Fibroblast of pulmonary artery (primary cell): ENCODE data around the gene TCTA.

Source experiments
- DNase-seq: peaks from one replicate; pipeline ENCODE4 v3.0.0-alpha.2; 2010; ENCODE audit warnings: low read depth
- H3K4me3 ChIP-seq: replicated peaks from 2 replicates; pipeline ENCODE4 v1.5.1; 2011; ENCODE audit warnings: low read depth, mild to moderate bottlenecking, control low read depth, low read length, moderate library complexity
- CTCF ChIP-seq: IDR thresholded peaks from 2 replicates; pipeline ENCODE4 v1.5.1; 2011; ENCODE audit warnings: mild to moderate bottlenecking, control low read depth, low read length, inconsistent platforms; ENCODE audit errors: missing control alignments

TCTA gene

GRCh38 chr3:49411968-49412631 lies at the start of gene TCTA, which contains the start of gene RHOA:
TSS of gene TCTA (plus strand) at chr3:49412423. CDS start at chr3:49412427, 4 bp downstream.
TSS of gene RHOA (minus strand) at chr3:49411976. CDS start at chr3:49375589, 36,387 bp downstream.
- no peak for TF ChIP-seq CTCF
- peak; percentile 100 for DNase-seq
- H3K4me3 ChIP-seq: peak within 1 kb of the TSS; percentile 91

GRCh38 chr3:49362561-49362960 lies 49.7 kb upstream of the TCTA start:
- DNase-seq: no peak
- no peak overlapping the region for H3K4me3 ChIP-seq
- no peak for TF ChIP-seq CTCF

DNA sequence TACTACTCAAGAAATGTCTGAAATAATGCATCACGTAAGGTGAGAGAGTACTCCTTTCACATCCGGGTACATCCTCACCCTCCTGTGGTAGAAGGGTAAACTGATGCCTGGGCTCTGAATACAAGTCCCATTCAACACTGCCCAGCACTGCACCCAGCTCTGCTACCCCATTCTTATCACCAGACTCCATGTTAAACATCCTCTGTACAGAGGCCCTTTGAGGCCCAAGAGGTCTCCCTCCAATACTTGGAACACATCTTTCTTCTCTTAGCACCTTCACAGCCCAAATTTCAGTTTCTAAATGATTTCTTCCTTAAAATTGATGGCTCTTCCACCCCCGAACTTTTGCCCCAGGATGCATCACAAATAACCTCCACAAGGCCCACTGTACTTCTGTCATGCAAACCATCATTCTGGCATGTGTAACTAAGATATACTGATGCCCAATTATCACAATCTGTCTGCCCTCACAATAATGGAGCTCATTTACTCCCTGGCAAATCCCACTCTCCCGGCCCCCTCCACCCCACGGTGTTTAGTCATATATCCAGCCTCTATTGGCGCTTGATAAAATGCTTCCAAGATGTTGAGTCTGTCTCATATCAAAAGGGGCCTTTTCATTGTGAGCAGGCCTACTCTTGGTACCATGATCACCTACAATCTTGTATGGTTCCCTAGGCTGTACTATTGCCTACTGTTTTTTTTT lies 41.5 kb upstream of the TCTA start:
- H3K4me3 ChIP-seq: no peak overlapping the region
- no peak for DNase-seq
- TF ChIP-seq CTCF: no peak

- no peak for DNase-seq
- H3K4me3 ChIP-seq: no peak overlapping the region
- no peak for TF ChIP-seq CTCF
These were observed 40.3 kb upstream of the TCTA start for GRCh38 chr3:49371946-49372345.

DNA sequence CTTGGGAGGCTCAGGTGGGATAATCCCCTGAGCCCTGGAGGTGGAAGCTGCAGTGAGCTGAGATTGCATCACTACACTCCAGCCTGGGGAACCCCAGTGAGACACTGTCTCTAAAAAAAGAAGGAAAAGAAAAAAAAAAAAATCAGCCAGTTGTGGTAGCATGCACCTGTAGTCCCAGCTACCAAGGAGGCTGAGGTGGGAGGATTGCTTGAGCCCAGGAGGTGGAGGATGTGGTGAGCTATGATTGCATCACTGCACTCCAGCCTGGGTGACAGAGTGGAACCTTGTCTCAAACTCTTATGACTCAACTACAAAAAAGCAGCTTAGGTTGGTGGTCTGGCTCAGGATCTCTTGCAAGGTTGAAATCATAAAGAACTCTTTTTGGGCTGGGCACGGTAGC lies 34.7 kb upstream of the TCTA start:
- peak; percentile 59 for DNase-seq
- no peak overlapping the region for H3K4me3 ChIP-seq
- TF ChIP-seq CTCF: no peak

- H3K4me3 ChIP-seq: no peak overlapping the region
- peak; percentile 81 for DNase-seq
- TF ChIP-seq CTCF: no peak
These were observed 33.9 kb upstream of the TCTA start for GRCh38 chr3:49378249-49378895.
